22Rv1 (cell line): ENCODE data around the gene SLC7A14.

Source experiments
- CTCF ChIP-seq: fragments of 450-650 bp; IDR thresholded peaks from 2 replicates; pipeline ENCODE4 v1.5.1; 2017; ENCODE audit warnings: mild to moderate bottlenecking
- ZFX ChIP-seq: fragments of 450-650 bp; IDR thresholded peaks from 2 replicates; pipeline ENCODE4 v1.6.1; 2017; ENCODE audit warnings: antibody characterized with exemption, borderline replicate concordance

- no peak for TF ChIP-seq CTCF
- TF ChIP-seq ZFX: no peak
Observed at GRCh38 chr3:170423001-170423615, 162.8 kb downstream of the SLC7A14 start.
